GM18505 (cell line): Measurements from ENCODE around the gene IRF4.

Experiments
- ATAC-seq: cut with Tn5 transposase; IDR thresholded peaks from one replicate; pipeline ENCODE4 v1.9.1; 2021; ENCODE audit not compliant: unreplicated experiment
- POLR2A ChIP-seq: IDR thresholded peaks from 4 replicates; pipeline ENCODE4 v1.6.1; 2011; ENCODE audit warnings: borderline replicate concordance; ENCODE audit not compliant: insufficient read depth, insufficient read length; ENCODE audit errors: extremely low read depth

Gene IRF4

GRCh38 chr6:428047-428603 is 36.6 kb downstream of the IRF4 start:
- no peak for ATAC-seq
- TF ChIP-seq POLR2A, result no peak

- no peak for ATAC-seq
- TF ChIP-seq POLR2A, result no peak
These were observed 38.1 kb downstream of the IRF4 start for GRCh38 chr6:429515-430121.

- no peak for ATAC-seq
- no peak for TF ChIP-seq POLR2A
These were observed 40.0 kb downstream of the IRF4 start for GRCh38 chr6:431504-431903.

- no peak for ATAC-seq
- no peak for TF ChIP-seq POLR2A
These were observed 40.4 kb downstream of the IRF4 start for GRCh38 chr6:431986-432385.

GRCh38 chr6:434051-434705 is 42.6 kb downstream of the IRF4 start:
- no peak for ATAC-seq
- TF ChIP-seq POLR2A, result no peak

GRCh38 chr6:435441-436307 is 44.1 kb downstream of the IRF4 start:
- ATAC-seq, result no peak
- TF ChIP-seq POLR2A, result no peak

- ATAC-seq, result no peak
- TF ChIP-seq POLR2A, result no peak
These were observed 44.9 kb downstream of the IRF4 start for GRCh38 chr6:436308-437036.

GRCh38 chr6:437037-437392 is 45.5 kb downstream of the IRF4 start:
- ATAC-seq, result no peak
- no peak for TF ChIP-seq POLR2A

- ATAC-seq, result no peak
- TF ChIP-seq POLR2A, result no peak
These were observed 47.1 kb downstream of the IRF4 start for GRCh38 chr6:438634-439170.

GRCh38 chr6:439641-440167 is 48.2 kb downstream of the IRF4 start:
- TF ChIP-seq POLR2A, result no peak
- ATAC-seq, result no peak

GRCh38 chr6:441126-441920 is 49.8 kb downstream of the IRF4 start:
- ATAC-seq, result no peak
- no peak for TF ChIP-seq POLR2A
